HCT116 (cell line): ENCODE results near the gene KRT1. TPM values are rescaled to one million over a fixed set of nuclear protein-coding genes. Genes with fewer than 3 reads are reported as not detected.

Experiments
- ATAC-seq: fragments of 200-7000 bp; cut with Tn5 transposase; 2 replicates; pipeline ENCODE4 v1.9.1; 2020; ENCODE audit warnings: mild to moderate bottlenecking, moderate library complexity
- BruUV-seq: library from RNA; stranded (reverse); fragments of 400-500 nt; replicated peaks from 2 replicates; lab custom pipeline; 2021; lab: Mats Ljungman, UMichigan
- CTCF ChIA-PET: fragments of 300-600 bp; sonication (Branson Sonifier 250); formaldehyde crosslinking; loops from one replicate; lab custom pipeline; 2021; ENCODE audit warnings: antibody characterized with exemption; lab: Charles Lee
- POLR2A ChIA-PET: fragments of 300-600, 350-600 bp; sonication (Branson Sonifier 250); formaldehyde crosslinking; loops from one replicate; lab custom pipeline; 2021; ENCODE audit warnings: antibody characterized with exemption; lab: Charles Lee
- RAD21 ChIA-PET, 2 experiments: fragments of 300-600 bp; sonication (Branson Sonifier 250); formaldehyde crosslinking; loops; one replicate each; lab custom pipeline; 2023; ENCODE audit warnings: low total read pairs in 2 of 2; ENCODE audit not compliant: uncharacterized antibody in 2 of 2, unreplicated experiment in 2 of 2, low non-redundant PET in 1 of 2; lab: Charles Lee
- DNase-seq: peaks from one replicate; pipeline ENCODE4 v3.0.0-alpha.2; 2010; ENCODE audit warnings: low read depth, low spot score
- H2AFZ ChIP-seq: fragments of 200-600 bp; shearing (Covaris generic), sonication (generic); 2 replicates; pipeline ENCODE4 v1.6.1; 2017; ENCODE audit warnings: low read depth, mixed run types, mixed read lengths, antibody characterized with exemption, low read length; ENCODE audit not compliant: poor library complexity, severe bottlenecking
- H3K27ac ChIP-seq: 2 replicates; pipeline ENCODE4 v1.5.1; 2012; ENCODE audit warnings: low read depth, low read length
- H3K27me3 ChIP-seq: fragments of 200-600 bp; sonication (generic); 2 replicates; pipeline ENCODE4 v1.6.1; 2016; ENCODE audit warnings: mixed run types, low read length, mixed read lengths; ENCODE audit not compliant: insufficient read depth
- H3K36me3 ChIP-seq, 2 experiments: fragments of 200-500 bp in 1 of 2; fragments of 200-600 bp in 1 of 2; sonication (Bioruptor generic) in 1 of 2; sonication (generic) in 1 of 2; 2 replicates each; pipeline versions ENCODE4 v1.5.1 to v1.6.1; 2014 to 2016; ENCODE audit warnings: low read length in 2 of 2, inconsistent platforms in 1 of 2, mixed read lengths in 1 of 2, mixed run types in 1 of 2; ENCODE audit not compliant: insufficient read depth in 2 of 2, control insufficient read depth in 1 of 2
- H3K4me1 ChIP-seq, 2 experiments: fragments of 200-600 bp in 1 of 2; sonication (generic) in 1 of 2; 2 replicates each; pipeline versions ENCODE4 v1.5.1 to v1.6.1; 2012 to 2017; ENCODE audit warnings: low read length in 2 of 2, inconsistent platforms in 1 of 2, mild to moderate bottlenecking in 1 of 2, mixed read lengths in 1 of 2, mixed run types in 1 of 2, moderate library complexity in 1 of 2; ENCODE audit not compliant: insufficient read depth in 2 of 2, control insufficient read depth in 1 of 2
- H3K4me2 ChIP-seq: fragments of 200-600 bp; sonication (generic); 2 replicates; pipeline ENCODE4 v1.6.1; 2017; ENCODE audit warnings: mixed run types, low read length, mixed read lengths
- H3K4me3 ChIP-seq, 2 experiments: fragments of 200-600 bp in 1 of 2; sonication (generic) in 1 of 2; replicated peaks in 1 of 2; 2 replicates each; pipeline ENCODE4 v1.5.1; 2011 to 2016; ENCODE audit warnings: low read length in 2 of 2, control low read depth in 1 of 2, low read depth in 1 of 2, mild to moderate bottlenecking in 1 of 2, mixed read lengths in 1 of 2, mixed run types in 1 of 2
- H3K79me2 ChIP-seq: fragments of 200-600 bp; sonication (generic); 2 replicates; pipeline ENCODE4 v1.6.1; 2017; ENCODE audit warnings: mild to moderate bottlenecking, mixed run types, low read length, moderate library complexity, mixed read lengths; ENCODE audit not compliant: insufficient read depth
- H3K9ac ChIP-seq: fragments of 200-600 bp; sonication (generic); 2 replicates; pipeline ENCODE4 v1.6.1; 2016; ENCODE audit warnings: low read length, mixed read lengths
- H3K9me2 ChIP-seq: fragments of 200-600 bp; sonication (generic), shearing (Covaris generic); 2 replicates; pipeline ENCODE4 v1.6.1; 2017; ENCODE audit warnings: mixed run types, mild to moderate bottlenecking, moderate library complexity; ENCODE audit not compliant: insufficient read depth
- H3K9me3 ChIP-seq, 2 experiments: fragments of 200-500 bp in 1 of 2; fragments of 200-600 bp in 1 of 2; sonication (Bioruptor generic) in 1 of 2; sonication (generic) in 1 of 2; 2 replicates each; pipeline ENCODE4 v1.6.1; 2014 to 2017; ENCODE audit warnings: low read length in 2 of 2, mixed read lengths in 2 of 2, inconsistent platforms in 1 of 2, low read depth in 1 of 2, mild to moderate bottlenecking in 1 of 2, mixed run types in 1 of 2, moderate library complexity in 1 of 2; ENCODE audit not compliant: control insufficient read depth in 1 of 2, insufficient read depth in 1 of 2
- H4K20me1 ChIP-seq: fragments of 200-600 bp; sonication (generic), shearing (Covaris generic); 2 replicates; pipeline ENCODE4 v1.6.1; 2017; ENCODE audit warnings: mixed run types, mild to moderate bottlenecking, moderate library complexity; ENCODE audit not compliant: insufficient read depth
- CEBPB ChIP-seq: IDR thresholded peaks from 2 replicates; pipeline ENCODE4 v1.6.1; 2012; ENCODE audit warnings: low read depth
- EZH2 ChIP-seq: fragments of 200-600 bp; sonication (generic); IDR thresholded peaks from 2 replicates; pipeline ENCODE4 v1.6.1; 2017; ENCODE audit warnings: antibody characterized with exemption, mixed run types
- EZH2phosphoT487 ChIP-seq: fragments of 200-600 bp; IDR thresholded peaks from 2 replicates; pipeline ENCODE4 v1.6.1; 2018; ENCODE audit warnings: antibody characterized with exemption, borderline replicate concordance
- FOSL1 ChIP-seq: IDR thresholded peaks from 2 replicates; pipeline ENCODE4 v1.6.1; 2012; ENCODE audit warnings: low read depth
- POLR2A ChIP-seq: IDR thresholded peaks from 2 replicates; pipeline ENCODE4 v1.7.0; 2011; ENCODE audit warnings: borderline replicate concordance; ENCODE audit not compliant: insufficient read depth, insufficient read length; ENCODE audit errors: extremely low read depth
- RAD21 ChIP-seq: IDR thresholded peaks from 2 replicates; pipeline ENCODE4 v1.6.1; 2012; ENCODE audit warnings: low read depth, mild to moderate bottlenecking
- SP1 ChIP-seq: IDR thresholded peaks from 2 replicates; pipeline ENCODE4 v1.6.1; 2012; ENCODE audit warnings: low read depth
- SRF ChIP-seq: IDR thresholded peaks from 2 replicates; pipeline ENCODE4 v1.6.1; 2012; ENCODE audit warnings: low read depth
- TCF7L2 ChIP-seq: IDR thresholded peaks from 2 replicates; pipeline ENCODE4 v1.7.0; 2011; ENCODE audit warnings: borderline replicate concordance, inconsistent platforms; ENCODE audit not compliant: insufficient read depth, insufficient read length; ENCODE audit errors: extremely low read depth
- YY1 ChIP-seq: IDR thresholded peaks from 2 replicates; pipeline ENCODE4 v1.6.1; 2011; ENCODE audit warnings: low read length, low read depth, moderate library complexity, mild to moderate bottlenecking; ENCODE audit not compliant: insufficient replicate concordance; ENCODE audit errors: extremely low read depth
- ZBTB33 ChIP-seq: IDR thresholded peaks from 2 replicates; pipeline ENCODE4 v1.6.1; 2011; ENCODE audit warnings: mild to moderate bottlenecking, low read length, moderate library complexity; ENCODE audit not compliant: insufficient replicate concordance; ENCODE audit errors: extremely low read depth
- intact Hi-C: fragments of 100-400 bp; cut with micrococcal nuclease; formaldehyde crosslinking; loops from 2 replicates; pipeline ENCODE4 v1.10.0; 2022
- total RNA-seq: library from RNA; stranded (reverse); gene quantifications from one replicate; pipeline ENCODE4 v1.2.1, GENCODE V29; 2021; ENCODE audit not compliant: unreplicated experiment
- TF ChIP-seq, protein P1 (sequence below): IDR thresholded peaks from 2 replicates; pipeline ENCODE4 v1.6.1; 2012; ENCODE audit warnings: low read depth

The KRT1 gene
- total RNA-seq, 1 experiment from 2014 or later = 0.20 TPM

- H3K79me2 ChIP-seq = no peaks in the 10 kb centered on the region
- H3K27me3 ChIP-seq = 0 out of 2 replicates have a peak, but pooled peaks cover 3% of the 10 kb centered on the region
- H3K4me2 ChIP-seq = no peak overlapping the region
- no peaks in the 10 kb centered on the region for H3K36me3 ChIP-seq
- ATAC-seq = no peak
- no peak for DNase-seq
- no TSS peak for BruUV-seq
- intact Hi-C loops = no loop called here
- H3K4me1 ChIP-seq = peaks cover 15 to 21% of the 10 kb centered on the region in 2 experiments
- H2AFZ ChIP-seq = no peak overlapping the region
- no peak overlapping the region for H3K4me3 ChIP-seq
- no peak for TF ChIP-seq SP1
- TF ChIP-seq TCF7L2 = no peak
- no peak for TF ChIP-seq FOSL1
- TF ChIP-seq, all 23 proteins: peak for 0
- POLR2A ChIA-PET = no interaction called here
- H3K9me2 ChIP-seq = no peaks in the 10 kb centered on the region
- no peak overlapping the region for H3K9ac ChIP-seq
- no peaks in the 10 kb centered on the region for H3K9me3 ChIP-seq
- RAD21 ChIA-PET = no interaction called here
- H3K27ac ChIP-seq = no peak overlapping the region
- H4K20me1 ChIP-seq = no peaks in the 10 kb centered on the region
- CTCF ChIA-PET = interaction anchor here (2.3 kb wide), 1 partner anchor 9 kb away, joined by 7 read pairs; no protein-coding TSS in a partner anchor
Observed at GRCh38 chr12:52657250-52657902, 22.8 kb downstream of the KRT1 start.

DNA sequence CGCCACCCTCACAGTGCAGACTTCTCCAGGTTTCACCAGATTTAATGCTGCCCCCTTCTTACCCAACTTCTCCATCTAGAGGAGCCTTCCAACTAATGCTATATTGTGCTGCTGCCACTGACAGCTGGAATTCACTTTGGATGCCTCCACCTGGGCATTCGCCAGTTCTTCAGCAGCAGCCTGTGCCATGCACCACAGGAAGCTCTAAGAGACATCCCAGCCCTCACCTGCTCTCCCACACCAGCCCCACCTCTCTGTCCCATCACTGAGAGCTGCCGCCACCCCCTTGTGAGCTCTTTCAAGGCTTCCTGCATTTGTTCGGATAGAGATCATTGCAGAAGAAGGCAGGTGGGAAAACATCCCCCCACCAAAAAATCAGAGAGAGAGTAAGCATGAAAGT is 23.6 kb downstream of the KRT1 start:
- no peak for DNase-seq
- H3K9me3 ChIP-seq = no peaks in the 10 kb centered on the region
- H3K27ac ChIP-seq = no peak overlapping the region
- H2AFZ ChIP-seq = no peak overlapping the region
- no peak for ATAC-seq
- BruUV-seq = no TSS peak
- H3K79me2 ChIP-seq = no peaks in the 10 kb centered on the region
- H3K9ac ChIP-seq = no peak overlapping the region
- no peak overlapping the region for H3K4me2 ChIP-seq
- POLR2A ChIA-PET = no interaction called here
- H3K27me3 ChIP-seq = 0 out of 2 replicates have a peak, but pooled peaks cover 3% of the 10 kb centered on the region
- intact Hi-C loops = no loop called here
- peaks cover 15 to 21% of the 10 kb centered on the region in 2 experiments for H3K4me1 ChIP-seq
- CTCF ChIA-PET = interaction anchor here (2.3 kb wide), 1 partner anchor 10 kb away, joined by 7 read pairs; no protein-coding TSS in a partner anchor
- RAD21 ChIA-PET = no interaction called here
- H3K36me3 ChIP-seq = no peaks in the 10 kb centered on the region
- no peak overlapping the region for H3K4me3 ChIP-seq
- H3K9me2 ChIP-seq = no peaks in the 10 kb centered on the region
- no peaks in the 10 kb centered on the region for H4K20me1 ChIP-seq
- TF ChIP-seq SRF (no peak), YY1 (no peak), CEBPB (no peak), SP1 (no peak), POLR2A (no peak), ZBTB33 (no peak), EZH2 (no peak), FOSL1 (no peak), RAD21 (no peak), EZH2phosphoT487 (no peak), TCF7L2 (no peak)
- TF ChIP-seq, protein P1, sequence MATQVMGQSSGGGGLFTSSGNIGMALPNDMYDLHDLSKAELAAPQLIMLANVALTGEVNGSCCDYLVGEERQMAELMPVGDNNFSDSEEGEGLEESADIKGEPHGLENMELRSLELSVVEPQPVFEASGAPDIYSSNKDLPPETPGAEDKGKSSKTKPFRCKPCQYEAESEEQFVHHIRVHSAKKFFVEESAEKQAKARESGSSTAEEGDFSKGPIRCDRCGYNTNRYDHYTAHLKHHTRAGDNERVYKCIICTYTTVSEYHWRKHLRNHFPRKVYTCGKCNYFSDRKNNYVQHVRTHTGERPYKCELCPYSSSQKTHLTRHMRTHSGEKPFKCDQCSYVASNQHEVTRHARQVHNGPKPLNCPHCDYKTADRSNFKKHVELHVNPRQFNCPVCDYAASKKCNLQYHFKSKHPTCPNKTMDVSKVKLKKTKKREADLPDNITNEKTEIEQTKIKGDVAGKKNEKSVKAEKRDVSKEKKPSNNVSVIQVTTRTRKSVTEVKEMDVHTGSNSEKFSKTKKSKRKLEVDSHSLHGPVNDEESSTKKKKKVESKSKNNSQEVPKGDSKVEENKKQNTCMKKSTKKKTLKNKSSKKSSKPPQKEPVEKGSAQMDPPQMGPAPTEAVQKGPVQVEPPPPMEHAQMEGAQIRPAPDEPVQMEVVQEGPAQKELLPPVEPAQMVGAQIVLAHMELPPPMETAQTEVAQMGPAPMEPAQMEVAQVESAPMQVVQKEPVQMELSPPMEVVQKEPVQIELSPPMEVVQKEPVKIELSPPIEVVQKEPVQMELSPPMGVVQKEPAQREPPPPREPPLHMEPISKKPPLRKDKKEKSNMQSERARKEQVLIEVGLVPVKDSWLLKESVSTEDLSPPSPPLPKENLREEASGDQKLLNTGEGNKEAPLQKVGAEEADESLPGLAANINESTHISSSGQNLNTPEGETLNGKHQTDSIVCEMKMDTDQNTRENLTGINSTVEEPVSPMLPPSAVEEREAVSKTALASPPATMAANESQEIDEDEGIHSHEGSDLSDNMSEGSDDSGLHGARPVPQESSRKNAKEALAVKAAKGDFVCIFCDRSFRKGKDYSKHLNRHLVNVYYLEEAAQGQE = no peak
